Measurements from ENCODE around the gene MEIKIN.

DNA sequence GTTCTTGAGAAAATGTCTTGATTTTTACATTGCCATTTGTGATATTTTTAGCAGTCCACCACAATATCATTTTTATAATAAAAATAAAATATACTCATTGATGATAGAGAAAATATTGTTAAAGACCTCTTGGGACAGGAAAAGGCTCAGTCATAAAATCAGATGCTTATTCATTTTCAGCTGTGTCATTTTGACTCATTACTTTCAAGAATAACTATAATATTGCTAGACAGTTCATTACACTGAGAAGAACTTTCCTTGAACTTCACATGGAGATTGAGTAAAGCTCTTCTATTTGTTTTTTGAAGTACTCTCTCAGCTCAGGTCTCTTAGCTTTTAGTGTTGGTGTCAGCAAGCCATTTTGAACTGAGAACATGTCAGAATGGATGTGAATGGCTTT is 8.5 kb upstream of the MEIKIN start:
- TF ChIP-seq, protein P1, sequence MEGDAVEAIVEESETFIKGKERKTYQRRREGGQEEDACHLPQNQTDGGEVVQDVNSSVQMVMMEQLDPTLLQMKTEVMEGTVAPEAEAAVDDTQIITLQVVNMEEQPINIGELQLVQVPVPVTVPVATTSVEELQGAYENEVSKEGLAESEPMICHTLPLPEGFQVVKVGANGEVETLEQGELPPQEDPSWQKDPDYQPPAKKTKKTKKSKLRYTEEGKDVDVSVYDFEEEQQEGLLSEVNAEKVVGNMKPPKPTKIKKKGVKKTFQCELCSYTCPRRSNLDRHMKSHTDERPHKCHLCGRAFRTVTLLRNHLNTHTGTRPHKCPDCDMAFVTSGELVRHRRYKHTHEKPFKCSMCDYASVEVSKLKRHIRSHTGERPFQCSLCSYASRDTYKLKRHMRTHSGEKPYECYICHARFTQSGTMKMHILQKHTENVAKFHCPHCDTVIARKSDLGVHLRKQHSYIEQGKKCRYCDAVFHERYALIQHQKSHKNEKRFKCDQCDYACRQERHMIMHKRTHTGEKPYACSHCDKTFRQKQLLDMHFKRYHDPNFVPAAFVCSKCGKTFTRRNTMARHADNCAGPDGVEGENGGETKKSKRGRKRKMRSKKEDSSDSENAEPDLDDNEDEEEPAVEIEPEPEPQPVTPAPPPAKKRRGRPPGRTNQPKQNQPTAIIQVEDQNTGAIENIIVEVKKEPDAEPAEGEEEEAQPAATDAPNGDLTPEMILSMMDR (IDR thresholded peaks at IDR 0.05; ENCODE audit: poor library complexity, severe bottlenecking) = no peak
- no peak for TF ChIP-seq EZH2 (IDR thresholded peaks at IDR 0.05; ENCODE audit: borderline replicate concordance, insufficient read depth, low read length, poor library complexity, severe bottlenecking)
- no peak for TF ChIP-seq POLR2AphosphoS5 (IDR thresholded peaks at IDR 0.05)
- TF ChIP-seq, protein P2, sequence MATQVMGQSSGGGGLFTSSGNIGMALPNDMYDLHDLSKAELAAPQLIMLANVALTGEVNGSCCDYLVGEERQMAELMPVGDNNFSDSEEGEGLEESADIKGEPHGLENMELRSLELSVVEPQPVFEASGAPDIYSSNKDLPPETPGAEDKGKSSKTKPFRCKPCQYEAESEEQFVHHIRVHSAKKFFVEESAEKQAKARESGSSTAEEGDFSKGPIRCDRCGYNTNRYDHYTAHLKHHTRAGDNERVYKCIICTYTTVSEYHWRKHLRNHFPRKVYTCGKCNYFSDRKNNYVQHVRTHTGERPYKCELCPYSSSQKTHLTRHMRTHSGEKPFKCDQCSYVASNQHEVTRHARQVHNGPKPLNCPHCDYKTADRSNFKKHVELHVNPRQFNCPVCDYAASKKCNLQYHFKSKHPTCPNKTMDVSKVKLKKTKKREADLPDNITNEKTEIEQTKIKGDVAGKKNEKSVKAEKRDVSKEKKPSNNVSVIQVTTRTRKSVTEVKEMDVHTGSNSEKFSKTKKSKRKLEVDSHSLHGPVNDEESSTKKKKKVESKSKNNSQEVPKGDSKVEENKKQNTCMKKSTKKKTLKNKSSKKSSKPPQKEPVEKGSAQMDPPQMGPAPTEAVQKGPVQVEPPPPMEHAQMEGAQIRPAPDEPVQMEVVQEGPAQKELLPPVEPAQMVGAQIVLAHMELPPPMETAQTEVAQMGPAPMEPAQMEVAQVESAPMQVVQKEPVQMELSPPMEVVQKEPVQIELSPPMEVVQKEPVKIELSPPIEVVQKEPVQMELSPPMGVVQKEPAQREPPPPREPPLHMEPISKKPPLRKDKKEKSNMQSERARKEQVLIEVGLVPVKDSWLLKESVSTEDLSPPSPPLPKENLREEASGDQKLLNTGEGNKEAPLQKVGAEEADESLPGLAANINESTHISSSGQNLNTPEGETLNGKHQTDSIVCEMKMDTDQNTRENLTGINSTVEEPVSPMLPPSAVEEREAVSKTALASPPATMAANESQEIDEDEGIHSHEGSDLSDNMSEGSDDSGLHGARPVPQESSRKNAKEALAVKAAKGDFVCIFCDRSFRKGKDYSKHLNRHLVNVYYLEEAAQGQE (IDR thresholded peaks at IDR 0.05; ENCODE audit: borderline replicate concordance) = no peak
- no peak for TF ChIP-seq EP300 (conservative IDR thresholded peaks at IDR 0.05; ENCODE audit: poor library complexity, severe bottlenecking)

All from neural cell (in vitro differentiated cells).